ENCODE measurements around the gene COL28A1. TPM values are rescaled to one million over a fixed set of nuclear protein-coding genes. Genes with fewer than 3 reads are reported as not detected.

Gene COL28A1
- total RNA-seq, 1 donor = under 0.01 TPM

GRCh38 chr7:7309203-7309602, 226.5 kb downstream of the COL28A1 start:
- TF ChIP-seq, protein P1, sequence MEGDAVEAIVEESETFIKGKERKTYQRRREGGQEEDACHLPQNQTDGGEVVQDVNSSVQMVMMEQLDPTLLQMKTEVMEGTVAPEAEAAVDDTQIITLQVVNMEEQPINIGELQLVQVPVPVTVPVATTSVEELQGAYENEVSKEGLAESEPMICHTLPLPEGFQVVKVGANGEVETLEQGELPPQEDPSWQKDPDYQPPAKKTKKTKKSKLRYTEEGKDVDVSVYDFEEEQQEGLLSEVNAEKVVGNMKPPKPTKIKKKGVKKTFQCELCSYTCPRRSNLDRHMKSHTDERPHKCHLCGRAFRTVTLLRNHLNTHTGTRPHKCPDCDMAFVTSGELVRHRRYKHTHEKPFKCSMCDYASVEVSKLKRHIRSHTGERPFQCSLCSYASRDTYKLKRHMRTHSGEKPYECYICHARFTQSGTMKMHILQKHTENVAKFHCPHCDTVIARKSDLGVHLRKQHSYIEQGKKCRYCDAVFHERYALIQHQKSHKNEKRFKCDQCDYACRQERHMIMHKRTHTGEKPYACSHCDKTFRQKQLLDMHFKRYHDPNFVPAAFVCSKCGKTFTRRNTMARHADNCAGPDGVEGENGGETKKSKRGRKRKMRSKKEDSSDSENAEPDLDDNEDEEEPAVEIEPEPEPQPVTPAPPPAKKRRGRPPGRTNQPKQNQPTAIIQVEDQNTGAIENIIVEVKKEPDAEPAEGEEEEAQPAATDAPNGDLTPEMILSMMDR (IDR thresholded peaks at IDR 0.05; ENCODE audit: insufficient read depth, low read depth, low read length) = no peak
- DNase-seq (ENCODE audit: low read depth) = no peak

More at GRCh38 chr7:7309203-7309602, 226.5 kb downstream of the COL28A1 start:
- H3K4me3 ChIP-seq (ENCODE audit: low read depth, low read length) = no peak overlapping the region

Other genes with a start within 250 kb of the COL28A1 start
- 28.7 and 44.9 TPM in 2 replicates for gene MIOS, start 31.0 kb upstream of the COL28A1 start, total RNA-seq
- 8.4 and 13.8 TPM in 2 replicates for gene UMAD1, start 104.9 kb upstream of the COL28A1 start, total RNA-seq
- gene RPA3, start 182.7 kb upstream of the COL28A1 start, total RNA-seq = 24.6 and 25.8 TPM in 2 replicates

All from fibroblast of villous mesenchyme (primary cell).